Ishikawa (cell line): ENCODE data around the gene ITPA.

ENCODE experiments used
- CEBPB ChIP-seq: IDR thresholded peaks from 2 replicates; pipeline ENCODE4 v1.6.1; 2012
- CREB1 ChIP-seq: IDR thresholded peaks from 2 replicates; pipeline ENCODE4 v1.6.1; 2012; ENCODE audit warnings: low read depth
- EGR1 ChIP-seq: IDR thresholded peaks from 2 replicates; pipeline ENCODE4 v1.6.1; 2012
- EP300 ChIP-seq: IDR thresholded peaks from 2 replicates; pipeline ENCODE4 v1.6.1; 2012; ENCODE audit warnings: borderline replicate concordance
- FOXM1 ChIP-seq: IDR thresholded peaks from 2 replicates; pipeline ENCODE4 v1.6.1; 2012; ENCODE audit warnings: low read depth, borderline replicate concordance
- MAX ChIP-seq: IDR thresholded peaks from 2 replicates; pipeline ENCODE4 v1.6.1; 2012
- NFIC ChIP-seq: IDR thresholded peaks from 2 replicates; pipeline ENCODE4 v1.6.1; 2012
- RAD21 ChIP-seq: IDR thresholded peaks from 2 replicates; pipeline ENCODE4 v1.6.1; 2012; ENCODE audit warnings: low read depth
- TAF1 ChIP-seq: IDR thresholded peaks from 2 replicates; pipeline ENCODE4 v1.6.1; 2012; ENCODE audit warnings: low read depth, mild to moderate bottlenecking
- TCF12 ChIP-seq: IDR thresholded peaks from 2 replicates; pipeline ENCODE4 v1.6.1; 2012; ENCODE audit warnings: low read depth
- TEAD4 ChIP-seq: IDR thresholded peaks from 2 replicates; pipeline ENCODE4 v1.6.1; 2012
- YY1 ChIP-seq: IDR thresholded peaks from 2 replicates; pipeline ENCODE4 v1.6.1; 2012; ENCODE audit warnings: low read depth
- ZBTB7A ChIP-seq: IDR thresholded peaks from 2 replicates; pipeline ENCODE4 v1.6.1; 2012; ENCODE audit warnings: low read depth
- TF ChIP-seq, protein P1 (sequence below): IDR thresholded peaks from 2 replicates; pipeline ENCODE4 v1.6.1; 2012; ENCODE audit warnings: low read depth, mild to moderate bottlenecking
- TF ChIP-seq, protein P2 (sequence below): IDR thresholded peaks from 2 replicates; pipeline ENCODE4 v1.6.1; 2012

The ITPA gene

GRCh38 chr20:3188823-3189413, 20.4 kb upstream of the ITPA start:
- TF ChIP-seq EP300 (no peak), NFIC (no peak), CEBPB (no peak), EGR1 (no peak), TCF12 (no peak), CREB1 (no peak)
- TF ChIP-seq, protein P1, sequence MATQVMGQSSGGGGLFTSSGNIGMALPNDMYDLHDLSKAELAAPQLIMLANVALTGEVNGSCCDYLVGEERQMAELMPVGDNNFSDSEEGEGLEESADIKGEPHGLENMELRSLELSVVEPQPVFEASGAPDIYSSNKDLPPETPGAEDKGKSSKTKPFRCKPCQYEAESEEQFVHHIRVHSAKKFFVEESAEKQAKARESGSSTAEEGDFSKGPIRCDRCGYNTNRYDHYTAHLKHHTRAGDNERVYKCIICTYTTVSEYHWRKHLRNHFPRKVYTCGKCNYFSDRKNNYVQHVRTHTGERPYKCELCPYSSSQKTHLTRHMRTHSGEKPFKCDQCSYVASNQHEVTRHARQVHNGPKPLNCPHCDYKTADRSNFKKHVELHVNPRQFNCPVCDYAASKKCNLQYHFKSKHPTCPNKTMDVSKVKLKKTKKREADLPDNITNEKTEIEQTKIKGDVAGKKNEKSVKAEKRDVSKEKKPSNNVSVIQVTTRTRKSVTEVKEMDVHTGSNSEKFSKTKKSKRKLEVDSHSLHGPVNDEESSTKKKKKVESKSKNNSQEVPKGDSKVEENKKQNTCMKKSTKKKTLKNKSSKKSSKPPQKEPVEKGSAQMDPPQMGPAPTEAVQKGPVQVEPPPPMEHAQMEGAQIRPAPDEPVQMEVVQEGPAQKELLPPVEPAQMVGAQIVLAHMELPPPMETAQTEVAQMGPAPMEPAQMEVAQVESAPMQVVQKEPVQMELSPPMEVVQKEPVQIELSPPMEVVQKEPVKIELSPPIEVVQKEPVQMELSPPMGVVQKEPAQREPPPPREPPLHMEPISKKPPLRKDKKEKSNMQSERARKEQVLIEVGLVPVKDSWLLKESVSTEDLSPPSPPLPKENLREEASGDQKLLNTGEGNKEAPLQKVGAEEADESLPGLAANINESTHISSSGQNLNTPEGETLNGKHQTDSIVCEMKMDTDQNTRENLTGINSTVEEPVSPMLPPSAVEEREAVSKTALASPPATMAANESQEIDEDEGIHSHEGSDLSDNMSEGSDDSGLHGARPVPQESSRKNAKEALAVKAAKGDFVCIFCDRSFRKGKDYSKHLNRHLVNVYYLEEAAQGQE: no peak

GRCh38 chr20:3189561-3190131, 19.7 kb upstream of the ITPA start:
- TF ChIP-seq, protein P2, sequence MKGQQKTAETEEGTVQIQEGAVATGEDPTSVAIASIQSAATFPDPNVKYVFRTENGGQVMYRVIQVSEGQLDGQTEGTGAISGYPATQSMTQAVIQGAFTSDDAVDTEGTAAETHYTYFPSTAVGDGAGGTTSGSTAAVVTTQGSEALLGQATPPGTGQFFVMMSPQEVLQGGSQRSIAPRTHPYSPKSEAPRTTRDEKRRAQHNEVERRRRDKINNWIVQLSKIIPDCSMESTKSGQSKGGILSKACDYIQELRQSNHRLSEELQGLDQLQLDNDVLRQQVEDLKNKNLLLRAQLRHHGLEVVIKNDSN: no peak
- TF ChIP-seq MAX (no peak), NFIC (no peak), EP300 (no peak), RAD21 (no peak), TAF1 (no peak), ZBTB7A (no peak), TEAD4 (no peak), YY1 (no peak), EGR1 (no peak), CREB1 (no peak), CEBPB (no peak), TCF12 (no peak), FOXM1 (no peak)
- TF ChIP-seq, protein P1: no peak

DNA sequence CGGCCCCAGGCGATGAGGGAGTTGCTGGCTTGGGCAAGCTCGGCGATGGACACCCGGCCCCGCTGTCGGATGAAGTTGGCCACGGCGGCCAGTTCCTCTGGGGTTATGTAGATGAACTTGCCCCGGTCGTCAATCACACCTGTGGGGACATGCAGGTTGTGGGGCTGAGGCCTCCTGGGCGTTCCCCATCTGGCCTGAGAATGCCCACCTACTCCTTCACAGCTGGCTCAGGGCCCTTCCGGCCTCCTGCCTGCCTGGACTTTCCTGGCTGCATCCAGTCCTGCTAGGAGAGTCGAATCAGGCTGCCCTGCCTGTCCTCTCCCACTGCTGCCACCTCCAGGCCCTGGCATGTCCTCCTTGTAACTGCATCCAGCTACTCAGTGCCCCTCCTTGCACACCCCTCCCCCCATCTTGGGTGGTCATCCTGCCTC, 18.6 kb upstream of the ITPA start:
- TF ChIP-seq TCF12 (no peak), FOXM1 (no peak), YY1 (no peak), TAF1 (no peak), MAX (no peak), CREB1 (no peak), NFIC (no peak), TEAD4 (no peak), ZBTB7A (no peak)
- TF ChIP-seq, protein P2: no peak
- TF ChIP-seq, protein P1: no peak

DNA sequence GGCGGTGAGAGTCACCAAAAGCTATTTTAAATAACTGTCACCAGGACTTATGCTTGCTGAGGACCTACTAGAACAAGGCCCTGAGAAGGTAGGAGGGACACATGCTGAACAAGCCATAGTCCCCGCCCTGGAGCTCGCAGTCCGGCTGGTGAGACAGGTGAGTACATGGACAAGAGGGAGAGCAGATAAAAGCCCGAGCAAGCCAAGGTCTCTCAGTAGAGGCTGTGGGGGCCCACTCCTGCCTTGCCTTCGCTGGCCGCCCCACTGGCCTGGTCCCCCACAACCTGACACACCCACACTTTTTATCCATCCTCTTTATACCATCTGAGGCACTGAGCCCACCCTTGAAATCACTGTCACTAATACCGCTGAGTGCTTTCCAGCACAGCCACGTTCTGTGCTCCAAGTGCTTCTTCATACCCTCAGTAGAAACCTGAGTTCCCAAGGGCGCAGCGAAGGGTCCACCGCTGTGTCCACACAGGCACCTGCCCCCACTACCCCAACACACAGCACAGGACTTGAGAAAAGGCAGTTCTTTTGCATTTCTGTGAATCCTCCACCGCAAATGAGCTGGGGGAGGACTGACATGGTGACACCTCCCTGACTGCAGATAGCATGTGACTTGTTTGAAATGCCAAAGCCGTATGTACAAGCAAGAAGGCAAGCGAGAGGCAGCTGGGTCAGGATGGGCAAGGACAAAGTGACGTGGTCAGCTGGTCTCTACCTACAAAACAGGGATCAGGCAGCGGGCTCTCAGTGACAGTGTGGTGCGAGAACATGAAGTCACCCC, 16.9 kb upstream of the ITPA start:
- TF ChIP-seq FOXM1: no peak
- TF ChIP-seq, protein P2: no peak
- TF ChIP-seq, protein P1: no peak
- TF ChIP-seq CREB1: no peak
- TF ChIP-seq EGR1: no peak
- no peak for TF ChIP-seq EP300
- TF ChIP-seq RAD21: no peak
- no peak for TF ChIP-seq ZBTB7A
- no peak for TF ChIP-seq CEBPB
- TF ChIP-seq YY1: no peak
